Psoas muscle (tissue), 8 donors: ENCODE results near the gene SNX32. TPM values are rescaled to one million over a fixed set of nuclear protein-coding genes. Genes with fewer than 3 reads are reported as not detected.

Source experiments
- ATAC-seq, 4 donors: fragments of 200-7000 bp; cut with Tn5 transposase; one replicate each; pipeline ENCODE4 v1.9.1; 2020; ENCODE audit warnings: moderate library complexity in 3 of 4, mild to moderate bottlenecking in 2 of 4
- DNase-seq, 2 donors: peaks; one replicate each; pipeline ENCODE4 v3.0.0-alpha.2; 2020
- H3K27ac ChIP-seq: fragments of 200-600 bp; one replicate; pipeline ENCODE4 v1.8.0; 2022
- H3K27me3 ChIP-seq, 3 donors: fragments of 200-600 bp in 1 of 3; one replicate each; pipeline versions ENCODE4 v1.6.1 to v1.8.0; 2013 to 2022; ENCODE audit warnings: low read length in 2 of 3, mild to moderate bottlenecking in 2 of 3, moderate library complexity in 1 of 3; ENCODE audit not compliant: insufficient read depth in 3 of 3
- H3K36me3 ChIP-seq, 2 donors: fragments of 200-600 bp in 1 of 2; one replicate each; pipeline versions ENCODE4 v1.6.1 to v1.8.0; 2013 to 2022; ENCODE audit warnings: low read depth in 1 of 2, mild to moderate bottlenecking in 1 of 2, moderate library complexity in 1 of 2; ENCODE audit not compliant: insufficient read depth in 1 of 2
- H3K4me1 ChIP-seq: fragments of 200-600 bp; one replicate; pipeline ENCODE4 v1.8.0; 2022
- H3K4me3 ChIP-seq: fragments of 200-600 bp; one replicate; pipeline ENCODE4 v1.8.0; 2022; ENCODE audit warnings: mild to moderate bottlenecking
- H3K9me3 ChIP-seq: fragments of 200-600 bp; one replicate; pipeline ENCODE4 v1.8.0; 2022
- CTCF ChIP-seq: fragments of 200-600 bp; IDR thresholded peaks from one replicate; pipeline ENCODE4 v1.8.0; 2022; ENCODE audit warnings: antibody characterized with exemption
- WGBS, 3 donors: extraction: QIAGEN DNeasy Blood & Tissue Kit; methylation state at CpG; one replicate each; pipeline versions ENCODE4 v1.1.6 to v1.1.7; 2013; 5-methylcytosine and 5-hydroxymethylcytosine counted together
- intact Hi-C, 2 donors: fragments of 100-400 bp; cut with DNase I; formaldehyde crosslinking; loops; one replicate each; pipeline versions ENCODE4 v1.11.0 to v1.14.2; 2022
- polyA plus RNA-seq, 3 donors: library from polyadenylated mRNA; stranded (reverse); fragments of 200-250 nt; gene quantifications; one replicate each; pipeline ENCODE4 v1.2.3, GENCODE V29; 2013
- total RNA-seq, 4 donors: library from RNA; stranded (reverse); fragmentation: NEBNext Ultra II Directional in 2 of 4; extraction: Animal tissue kit (Norgen Biotek cat#: 25700) in 2 of 4; gene quantifications; one replicate each; pipeline versions ENCODE4 v1.2.1 to v1.2.4, GENCODE V29; 2021 to 2023
- donor health status: healthy with polysubstance abuse.
- donor health status: DM: no; HTN: no; CAD: no; lungs with moderate emphysema.
- donor health status: Bipolar disorder and iron deficiency.
- donor health status: healthy.
- donor health status: DM: yes; HTN: yes; CAD: no.
- donor health status: DM: no; HTN: no; CAD: no.
- donor health status: DM: no; HTN: no; CAD: no.
- donor health status: DM: yes; HTN: yes; CAD: no.

Gene SNX32
- total and polyA plus RNA-seq, 7 donors: 0.05 to 0.20 TPM; not detected in 5

- H3K4me3 ChIP-seq: no peak overlapping the region
- WGBS, 3 donors: 87 to 93% (median 88%) methylated on average over 29 to 30 of the region's 30 CpGs
- no peak for ATAC-seq
- TF ChIP-seq CTCF: no peak
- DNase-seq: no peak
- H3K27ac ChIP-seq: no peak overlapping the region
- no peaks in the 10 kb centered on the region for H3K27me3 ChIP-seq
- intact Hi-C loops: no loop called here
- no peaks in the 10 kb centered on the region for H3K9me3 ChIP-seq
- peaks cover 2% of the 10 kb centered on the region for H3K4me1 ChIP-seq
- H3K36me3 ChIP-seq: peaks cover 9 to 49% of the 10 kb centered on the region in 2 donors
These were observed 48.6 kb downstream of the SNX32 start for GRCh38 chr11:65882120-65883057.

GRCh38 chr11:65883058-65883761 lies 49.4 kb downstream of the SNX32 start:
- DNase-seq: no peak
- WGBS, 3 donors: 91 to 97% (median 92%) methylated on average over 12 to 13 of the region's 13 CpGs
- Histone ChIP-seq H3K36me3 (peaks cover 9 to 49% of the 10 kb centered on the region in 2 donors), H3K27ac (no peak overlapping the region), H3K4me3 (no peak overlapping the region), H3K27me3 (no peaks in the 10 kb centered on the region), H3K9me3 (no peaks in the 10 kb centered on the region), H3K4me1 (peaks cover 8% of the 10 kb centered on the region)
- TF ChIP-seq CTCF: no peak
- intact Hi-C loops: no loop called here
- no peak for ATAC-seq

GRCh38 chr11:65883786-65884715 lies 50.3 kb downstream of the SNX32 start:
- Histone ChIP-seq H3K4me3 (no peak overlapping the region), H3K27ac (no peak overlapping the region)

More at GRCh38 chr11:65883786-65884715, 50.3 kb downstream of the SNX32 start:
- DNase-seq (no peak), ATAC-seq (no peak)
- Histone ChIP-seq H3K36me3 (peaks cover 9 to 49% of the 10 kb centered on the region in 2 donors), H3K9me3 (no peaks in the 10 kb centered on the region), H3K4me1 (peaks cover 9% of the 10 kb centered on the region), H3K27me3 (no peaks in the 10 kb centered on the region)
- 79 to 82% (median 80%) methylated on average over 28 of the region's 28 CpGs for WGBS, 3 donors
- intact Hi-C loops: loop anchor here in 1 of 2 donors (1.0 kb wide), 1 partner anchor 104 kb away; no protein-coding TSS in a partner anchor
- TF ChIP-seq CTCF: no peak
